ENCODE results near the gene OR5B3.

GRCh38 chr11:58391879-58392278, 14.8 kb downstream of the OR5B3 start:
- TF ChIP-seq CTCF (IDR thresholded peaks at IDR 0.05): no peak
- no peak for TF ChIP-seq POLR2A (IDR thresholded peaks at IDR 0.05)

Measured in adrenal gland (tissue), 5 donors.